ENCODE results near the gene METTL17.

Gene METTL17

DNA sequence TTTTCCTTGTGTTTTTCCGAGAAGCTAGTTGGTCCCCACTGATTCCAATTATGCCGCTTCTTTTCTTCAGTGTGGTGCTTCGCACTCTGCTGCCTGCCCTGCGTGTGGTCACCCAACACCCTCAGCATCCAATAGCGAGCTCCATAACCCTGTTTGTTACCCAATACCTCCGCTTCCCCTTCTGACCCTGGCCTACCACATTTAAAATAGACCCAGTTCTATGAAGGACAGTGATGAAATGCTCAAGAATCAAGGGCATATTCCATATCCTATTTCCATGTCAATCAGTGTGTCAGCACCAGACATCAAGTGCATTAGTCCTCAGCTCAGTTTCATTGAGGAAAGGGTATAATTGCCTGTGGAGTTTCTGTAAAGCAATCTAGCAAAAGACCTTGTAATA is 25.5 kb downstream of the METTL17 start:
- Histone ChIP-seq H3K4me2 (ENCODE audit: low read length) (no peak overlapping the region), H3K4me1 (ENCODE audit: insufficient read depth, low read length, severe bottlenecking) (no peaks in the 10 kb centered on the region), H4K20me1 (ENCODE audit: insufficient read depth, low read length) (no peaks in the 10 kb centered on the region), H3K9me3 (ENCODE audit: low read length) (no peaks in the 10 kb centered on the region), H3K36me3 (ENCODE audit: insufficient read depth, low read length) (no peaks in the 10 kb centered on the region), H3K79me2 (ENCODE audit: insufficient read depth, low read length) (no peaks in the 10 kb centered on the region), H3K4me3 (ENCODE audit: low read depth, low read length, poor library complexity, severe bottlenecking) (no peak overlapping the region), H3K27ac (ENCODE audit: low read depth, low read length, poor library complexity, severe bottlenecking) (no peak overlapping the region), H3K9me2 (ENCODE audit: low read depth, low read length) (no peaks in the 10 kb centered on the region), H2AFZ (ENCODE audit: low read length) (no peak overlapping the region), H3K27me3 (ENCODE audit: insufficient read depth, low read length) (peaks cover 5% of the 10 kb centered on the region; the same call in 1 of the 2 replicates), H3K9ac (ENCODE audit: low read length) (no peak overlapping the region), H3F3A (ENCODE audit: insufficient read depth, low read length) (no peaks in the 10 kb centered on the region)
- no peak for TF ChIP-seq CTCF (IDR thresholded peaks at IDR 0.05; ENCODE audit: low read length)
- TF ChIP-seq EZH2 (IDR thresholded peaks at IDR 0.05; ENCODE audit: borderline replicate concordance, low read length) = no peak

DNA sequence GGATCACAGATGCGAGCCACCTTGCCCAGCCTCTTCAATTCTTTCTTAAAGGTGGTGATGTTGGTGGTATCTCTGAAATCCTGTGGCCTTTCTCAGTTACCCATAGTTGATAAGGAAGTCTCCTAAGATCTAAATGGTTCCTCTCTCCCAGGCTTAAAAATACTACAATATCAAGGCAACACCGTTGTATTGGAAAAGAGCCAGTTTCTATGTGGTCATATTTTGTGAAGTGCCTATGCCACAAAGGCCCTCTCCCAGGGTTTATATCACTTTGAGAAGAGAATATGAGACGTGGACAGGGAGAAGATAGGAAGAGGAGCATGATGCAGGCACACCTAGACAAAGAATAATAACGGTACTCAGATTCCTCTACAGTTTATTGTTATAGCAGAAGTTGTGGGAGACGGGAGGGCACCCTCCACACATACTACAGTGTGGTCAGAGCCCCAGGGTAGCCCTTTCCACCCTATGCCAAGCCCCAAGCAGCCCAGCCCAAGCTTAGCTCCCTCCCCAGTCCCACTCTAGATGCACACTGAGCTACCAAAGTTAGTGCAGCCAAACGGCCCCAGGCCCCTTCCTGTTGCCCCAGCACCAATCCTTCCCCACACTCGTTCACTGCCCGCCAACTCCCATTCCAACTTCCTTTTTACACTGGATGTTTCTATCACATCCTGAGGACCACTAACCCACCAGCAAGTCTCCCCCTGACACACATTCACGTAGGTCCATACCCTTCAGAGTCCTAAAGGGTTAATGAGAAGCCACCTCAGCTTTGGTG is 26.8 kb downstream of the METTL17 start:
- Histone ChIP-seq H3F3A (ENCODE audit: insufficient read depth, low read length) (no peaks in the 10 kb centered on the region), H3K9me3 (ENCODE audit: low read length) (no peaks in the 10 kb centered on the region), H3K4me2 (ENCODE audit: low read length) (no peak overlapping the region), H3K9ac (ENCODE audit: low read length) (no peak overlapping the region), H2AFZ (ENCODE audit: low read length) (no peak overlapping the region), H3K4me3 (ENCODE audit: low read depth, low read length, poor library complexity, severe bottlenecking) (no peak overlapping the region), H3K9me2 (ENCODE audit: low read depth, low read length) (no peaks in the 10 kb centered on the region), H3K27me3 (ENCODE audit: insufficient read depth, low read length) (peaks cover 5% of the 10 kb centered on the region; the same call in 1 of the 2 replicates), H3K27ac (ENCODE audit: low read depth, low read length, poor library complexity, severe bottlenecking) (no peak overlapping the region), H4K20me1 (ENCODE audit: insufficient read depth, low read length) (no peaks in the 10 kb centered on the region), H3K36me3 (ENCODE audit: insufficient read depth, low read length) (no peaks in the 10 kb centered on the region), H3K4me1 (ENCODE audit: insufficient read depth, low read length, severe bottlenecking) (no peaks in the 10 kb centered on the region), H3K79me2 (ENCODE audit: insufficient read depth, low read length) (no peaks in the 10 kb centered on the region)
- TF ChIP-seq EZH2 (IDR thresholded peaks at IDR 0.05; ENCODE audit: borderline replicate concordance, low read length) (no peak), CTCF (IDR thresholded peaks at IDR 0.05; ENCODE audit: low read length) (no peak)

DNA sequence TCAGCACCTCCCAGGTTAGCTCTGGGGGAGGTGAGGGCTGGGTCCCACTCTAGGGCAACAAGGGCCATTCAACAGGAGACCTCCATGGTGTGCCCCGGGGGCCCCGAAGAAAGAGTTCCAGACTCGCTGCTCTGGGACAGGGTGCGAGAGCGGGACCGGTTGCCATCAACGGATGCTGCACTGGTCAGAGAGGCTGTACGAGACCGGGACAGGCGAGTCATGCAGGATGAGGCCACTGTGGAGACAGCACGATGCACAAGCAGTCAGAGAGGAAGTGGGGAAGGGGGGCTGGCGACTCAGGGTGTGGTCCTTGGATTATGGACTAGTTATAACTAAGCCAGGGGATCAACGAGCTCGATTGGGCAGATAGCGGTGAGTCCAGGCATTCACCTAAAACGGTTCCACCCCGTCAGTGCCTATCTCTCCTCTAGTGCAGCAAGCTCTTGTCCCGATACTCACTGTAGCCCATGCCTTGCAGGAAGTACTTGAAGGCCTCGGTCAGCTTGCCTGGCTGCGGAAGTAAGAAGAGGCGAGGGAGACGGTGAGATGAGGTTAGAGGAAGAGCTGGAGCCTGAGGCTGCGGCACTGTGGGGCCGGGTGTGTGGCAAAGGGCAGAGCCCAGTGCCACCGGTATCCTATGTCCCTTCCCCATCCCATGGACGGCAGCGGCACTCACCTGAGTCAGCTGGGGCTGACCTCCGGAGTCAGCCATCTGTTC is 27.9 kb downstream of the METTL17 start:
- H3K9me3 ChIP-seq (ENCODE audit: low read length) = no peaks in the 10 kb centered on the region
- no peaks in the 10 kb centered on the region for H3F3A ChIP-seq (ENCODE audit: insufficient read depth, low read length)
- H3K4me2 ChIP-seq (ENCODE audit: low read length) = no peak overlapping the region
- H4K20me1 ChIP-seq (ENCODE audit: insufficient read depth, low read length) = no peaks in the 10 kb centered on the region
- H3K9ac ChIP-seq (ENCODE audit: low read length) = no peak overlapping the region
- no peak overlapping the region for H3K27ac ChIP-seq (ENCODE audit: low read depth, low read length, poor library complexity, severe bottlenecking)
- no peak overlapping the region for H3K4me3 ChIP-seq (ENCODE audit: low read depth, low read length, poor library complexity, severe bottlenecking)
- no peaks in the 10 kb centered on the region for H3K36me3 ChIP-seq (ENCODE audit: insufficient read depth, low read length)
- H3K4me1 ChIP-seq (ENCODE audit: insufficient read depth, low read length, severe bottlenecking) = no peaks in the 10 kb centered on the region
- H3K79me2 ChIP-seq (ENCODE audit: insufficient read depth, low read length) = no peaks in the 10 kb centered on the region
- H2AFZ ChIP-seq (ENCODE audit: low read length) = no peak overlapping the region
- no peak for TF ChIP-seq CTCF (IDR thresholded peaks at IDR 0.05; ENCODE audit: low read length)
- no peak for TF ChIP-seq EZH2 (IDR thresholded peaks at IDR 0.05; ENCODE audit: borderline replicate concordance, low read length)
- H3K27me3 ChIP-seq (ENCODE audit: insufficient read depth, low read length) = peaks cover 5% of the 10 kb centered on the region; the same call in 1 of the 2 replicates
- H3K9me2 ChIP-seq (ENCODE audit: low read depth, low read length) = no peaks in the 10 kb centered on the region
